Fibroblast of skin of left quadriceps (primary cell): ENCODE data around the gene PSMD8.
"Not testable (repeated sequence)": the region's sequence is repeated elsewhere in the genome, so short reads cannot be mapped to it uniquely, and the experiment has no call there.

Experiments used
- DNase-seq, 2 experiments: peaks; one replicate each; pipeline ENCODE4 v3.0.0-alpha.2; 2013; ENCODE audit warnings: low read depth in 2 of 2

Gene PSMD8

GRCh38 chr19:38362076-38362945 is 12.1 kb upstream of the PSMD8 start:
- DNase-seq: no peak

DNA sequence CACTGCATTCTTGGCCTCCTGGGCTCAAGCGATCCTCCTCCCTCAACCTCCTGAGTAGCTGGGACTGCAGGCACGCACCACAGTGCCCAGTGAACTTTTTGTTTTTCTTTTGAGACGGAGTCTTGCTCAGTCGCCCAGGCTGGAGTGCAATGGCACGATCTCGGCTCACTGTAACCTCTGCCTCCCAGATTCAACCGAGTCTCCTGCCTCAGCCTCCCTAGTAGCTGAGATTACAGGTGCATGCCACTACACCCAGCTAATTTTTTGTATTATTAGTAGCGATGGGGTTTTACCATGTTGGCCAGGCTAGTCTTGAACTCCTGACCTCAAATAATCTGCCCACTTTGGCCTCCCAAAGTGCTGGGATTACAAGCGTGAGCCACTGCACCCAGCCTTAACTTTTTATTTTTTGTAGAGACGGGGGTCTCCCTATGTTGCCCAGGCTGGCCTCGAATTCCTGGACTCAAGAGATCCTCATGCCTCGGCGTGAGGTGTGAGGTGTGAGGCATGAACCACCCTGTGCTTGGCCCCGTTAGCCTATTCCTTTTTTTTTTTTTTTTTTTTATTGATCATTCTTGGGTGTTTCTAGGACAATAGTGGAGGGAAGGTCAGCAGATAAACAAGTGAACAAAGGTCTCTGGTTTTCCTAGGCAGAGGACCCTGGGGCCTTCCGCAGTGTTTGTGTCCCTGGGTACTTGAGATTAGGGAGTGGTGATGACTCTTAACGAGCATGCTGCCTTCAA is 11.3 kb upstream of the PSMD8 start:
- DNase-seq: not testable (repeated sequence)

GRCh38 chr19:38367041-38367440 is 7.3 kb upstream of the PSMD8 start:
- DNase-seq: no peak

- no peak for DNase-seq
Measured at GRCh38 chr19:38369584-38369983, 4.8 kb upstream of the PSMD8 start.

GRCh38 chr19:38370299-38370698 is 4.1 kb upstream of the PSMD8 start:
- DNase-seq: no peak

GRCh38 chr19:38371081-38371480 is 3.3 kb upstream of the PSMD8 start:
- no peak for DNase-seq

DNA sequence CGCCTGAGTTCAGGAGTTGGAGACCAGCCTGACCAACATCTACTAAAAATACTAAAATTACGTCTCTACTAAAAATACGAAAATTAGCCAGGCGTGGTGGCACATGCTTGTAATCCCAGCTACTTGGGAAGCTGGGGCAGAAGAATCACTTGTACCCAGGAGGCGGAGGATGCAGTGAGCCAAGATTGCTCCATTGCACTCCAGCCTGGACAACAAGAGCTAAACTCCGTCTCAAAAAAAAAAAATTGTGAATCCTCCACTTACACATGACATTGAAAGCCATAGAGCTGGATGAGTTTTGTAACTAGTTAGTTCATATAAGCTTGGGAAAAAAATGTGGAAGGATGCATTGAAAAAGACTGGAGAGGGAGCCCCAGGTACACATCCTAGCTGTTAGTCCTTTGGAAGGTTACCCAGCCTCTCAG is 452 bp upstream of the PSMD8 start:
- DNase-seq: no peak

DNA sequence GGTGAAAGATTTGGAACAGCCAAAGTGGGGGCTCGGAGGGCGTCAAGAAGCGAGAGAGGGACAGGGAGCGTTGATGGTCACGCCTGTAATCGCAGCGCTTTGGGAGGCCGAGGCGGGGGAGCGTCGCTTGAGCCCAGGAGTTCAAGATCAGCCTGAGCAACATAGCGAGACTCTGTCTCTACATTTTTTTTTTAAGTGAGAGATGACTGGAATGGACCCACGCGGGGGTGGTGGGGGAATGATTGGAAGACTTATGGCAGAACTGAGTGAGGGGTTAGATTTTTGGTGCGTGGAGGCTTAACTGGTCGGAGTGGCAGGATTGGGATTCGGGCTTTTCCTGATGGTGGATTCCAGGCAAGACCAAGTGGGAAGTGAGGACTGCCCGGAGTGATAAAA is 725 bp downstream of the PSMD8 start:
- no peak for DNase-seq

- no peak for DNase-seq
Measured at GRCh38 chr19:38375748-38376147, 1.4 kb downstream of the PSMD8 start.

- no peak for DNase-seq
Measured at GRCh38 chr19:38376576-38376975, 2.2 kb downstream of the PSMD8 start.

GRCh38 chr19:38377052-38377451 is 2.7 kb downstream of the PSMD8 start:
- no peak for DNase-seq

- DNase-seq: no peak
Measured at GRCh38 chr19:38378866-38379265, 4.5 kb downstream of the PSMD8 start.

GRCh38 chr19:38381138-38381537 is 6.8 kb downstream of the PSMD8 start:
- no peak for DNase-seq

DNA sequence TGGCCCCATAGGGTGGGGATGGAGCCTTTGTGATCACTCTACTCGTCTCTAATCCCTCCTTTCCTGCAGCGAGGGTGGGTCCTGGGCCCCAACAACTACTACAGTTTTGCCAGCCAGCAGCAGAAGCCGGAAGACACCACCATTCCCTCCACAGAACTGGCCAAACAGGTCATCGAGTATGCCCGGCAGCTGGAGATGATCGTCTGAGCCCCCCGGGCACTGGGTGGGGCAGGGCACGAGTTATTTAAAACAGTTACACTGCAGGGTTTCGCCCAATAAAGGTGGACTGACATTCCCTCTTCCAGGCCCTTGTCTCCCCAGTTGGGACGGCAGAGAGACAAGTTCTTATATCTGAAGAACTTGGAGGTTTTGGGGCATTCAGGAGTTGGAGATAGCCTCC is 8.8 kb downstream of the PSMD8 start:
- DNase-seq: no peak

- DNase-seq: no peak
Measured at GRCh38 chr19:38383743-38384142, 9.4 kb downstream of the PSMD8 start.

DNA sequence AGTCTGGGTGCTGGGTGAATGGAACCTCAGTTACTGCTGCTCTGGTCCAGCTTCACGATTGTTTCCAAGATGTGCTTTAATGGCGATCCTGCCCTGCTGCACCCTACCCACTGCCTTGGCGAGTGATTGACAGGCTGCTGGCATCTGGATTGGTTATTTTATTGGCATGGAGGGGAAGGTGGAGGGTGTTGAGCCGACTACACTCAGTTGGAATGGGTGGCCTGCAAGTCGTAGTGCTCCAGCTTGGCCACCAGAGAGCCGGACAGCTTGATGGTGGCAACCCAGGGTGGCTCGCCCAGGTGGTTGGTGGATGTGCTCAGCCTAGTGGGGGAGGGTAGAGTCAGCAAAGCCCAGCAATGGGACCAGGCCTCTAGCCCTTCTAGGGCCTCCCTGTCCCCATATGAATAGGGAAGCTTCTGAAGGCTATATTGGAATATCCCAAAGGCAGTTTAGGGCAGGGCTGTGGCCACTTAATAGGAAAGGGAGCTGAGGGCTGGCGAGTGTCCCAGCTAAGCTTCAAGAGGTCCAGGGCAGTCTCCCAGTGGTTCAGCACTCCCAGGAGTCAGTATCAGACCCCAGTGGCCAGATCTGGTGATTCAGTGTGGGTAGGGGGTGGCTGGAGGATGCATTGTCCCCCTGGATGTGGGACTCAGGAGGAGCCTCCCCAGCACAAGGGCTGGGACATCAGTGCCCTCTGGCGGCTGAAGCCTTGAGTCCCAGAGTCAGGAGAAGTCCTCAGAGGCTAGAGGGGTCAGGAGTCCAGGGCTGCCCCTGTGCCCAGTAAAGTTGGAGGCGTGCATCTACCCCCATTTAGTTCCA is 10.0 kb downstream of the PSMD8 start:
- no peak for DNase-seq

DNA sequence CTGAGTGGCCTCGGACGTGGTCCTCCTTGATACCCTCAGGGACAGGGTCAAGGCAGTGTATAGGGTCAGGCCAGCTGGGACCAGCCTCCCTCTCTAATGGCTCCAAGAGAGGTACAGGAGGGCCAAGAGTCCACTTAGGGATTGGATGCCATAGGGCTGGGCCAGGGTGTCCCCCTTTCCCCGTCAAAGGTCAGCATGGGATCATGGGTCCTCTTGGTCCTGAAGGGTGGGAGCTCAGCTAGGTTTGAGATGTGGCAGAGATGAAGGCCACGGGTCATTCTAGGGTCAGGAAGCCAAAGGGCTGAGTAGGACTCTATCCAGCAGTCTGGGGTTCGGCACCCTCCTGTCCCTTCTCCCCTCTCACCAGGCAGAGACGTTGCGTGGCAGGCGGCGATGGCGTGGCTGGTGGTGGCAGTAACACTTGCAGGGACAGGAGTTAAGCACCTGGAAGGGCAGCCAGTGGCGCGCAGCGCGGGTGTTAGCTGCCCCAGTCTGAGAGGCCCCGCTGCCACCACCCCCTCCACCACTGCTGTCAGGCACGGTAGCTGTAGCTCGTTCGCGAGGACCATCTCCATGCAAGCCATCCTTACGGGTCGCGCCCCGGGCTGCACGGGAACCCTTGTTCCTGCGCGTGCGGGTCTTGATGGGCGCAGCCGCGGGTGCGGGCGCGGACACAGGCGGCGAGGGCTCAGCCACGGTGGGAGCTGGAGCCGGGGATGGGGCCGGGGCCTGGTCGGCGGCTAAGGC is 10.9 kb downstream of the PSMD8 start:
- no peak for DNase-seq

DNA sequence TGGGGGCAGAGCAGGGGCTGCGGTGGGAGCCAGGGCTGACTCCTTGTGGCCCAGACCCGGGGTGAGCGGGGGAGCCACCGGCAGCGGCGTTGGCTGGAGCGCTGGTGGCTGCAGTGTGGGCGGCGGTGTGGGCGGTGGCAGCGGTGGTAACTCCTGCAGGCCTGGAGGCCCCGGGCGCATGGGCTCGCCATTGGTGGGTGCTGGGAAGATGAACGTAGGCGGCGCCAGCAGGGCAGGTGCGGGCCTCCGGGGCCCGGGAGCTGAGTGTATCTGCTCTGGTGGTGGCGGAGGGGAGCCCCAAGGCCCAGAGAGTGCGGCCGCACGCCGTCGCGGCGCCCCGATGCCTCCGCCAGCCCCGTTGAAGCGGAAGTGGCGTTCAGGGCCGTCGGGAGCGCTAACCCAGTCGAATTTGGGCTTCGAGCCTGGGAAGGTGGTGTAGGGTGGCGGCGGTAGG is 11.5 kb downstream of the PSMD8 start:
- no peak for DNase-seq

- DNase-seq: no peak
Measured at GRCh38 chr19:38386300-38386970, 12.1 kb downstream of the PSMD8 start.

GRCh38 chr19:38386971-38387549 is 12.7 kb downstream of the PSMD8 start:
- DNase-seq: no peak
